HEK293T (cell line): Measurements from ENCODE around the gene PRKCH.

Experiments
- ARNT ChIP-seq: fragments of 450-650 bp; IDR thresholded peaks from 2 replicates; pipeline ENCODE4 v1.6.1; 2017; ENCODE audit warnings: mild to moderate bottlenecking
- BHLHE40 ChIP-seq: fragments of 450-650 bp; IDR thresholded peaks from 2 replicates; pipeline ENCODE4 v1.6.1; 2016; ENCODE audit warnings: mild to moderate bottlenecking, moderate library complexity, borderline replicate concordance
- CTBP1 ChIP-seq: fragments of 450-650 bp; IDR thresholded peaks from 2 replicates; pipeline ENCODE4 v1.6.1; 2016; ENCODE audit warnings: borderline replicate concordance
- FOXA1 ChIP-seq: fragments of 450-650 bp; IDR thresholded peaks from 2 replicates; pipeline ENCODE4 v1.6.1; 2016; ENCODE audit warnings: mild to moderate bottlenecking
- FOXK2 ChIP-seq: fragments of 450-650 bp; IDR thresholded peaks from 2 replicates; pipeline ENCODE4 v1.6.1; 2016; ENCODE audit warnings: mild to moderate bottlenecking
- FOXM1 ChIP-seq: fragments of 450-650 bp; IDR thresholded peaks from 2 replicates; pipeline ENCODE4 v1.6.1; 2017; ENCODE audit warnings: mild to moderate bottlenecking, borderline replicate concordance
- L3MBTL2 ChIP-seq: fragments of 450-650 bp; conservative IDR thresholded peaks from 2 replicates; pipeline ENCODE4 v1.6.1; 2016; ENCODE audit warnings: mild to moderate bottlenecking
- LEF1 ChIP-seq: fragments of 450-650 bp; IDR thresholded peaks from 2 replicates; pipeline ENCODE4 v1.6.1; 2017; ENCODE audit warnings: mild to moderate bottlenecking, borderline replicate concordance
- SP1 ChIP-seq: fragments of 450-650 bp; IDR thresholded peaks from 2 replicates; pipeline ENCODE4 v1.6.1; 2017
- TARDBP ChIP-seq: fragments of 450-650 bp; IDR thresholded peaks from 2 replicates; pipeline ENCODE4 v1.6.1; 2016
- ZNF384 ChIP-seq: fragments of 450-650 bp; IDR thresholded peaks from 2 replicates; pipeline ENCODE4 v1.6.1; 2016

GRCh38 chr14:61542848-61543790 is 221.7 kb downstream of the PRKCH start:
- TF ChIP-seq FOXK2 (no peak), TARDBP (no peak), SP1 (no peak), FOXA1 (no peak), ZNF384 (no peak), ARNT (no peak), BHLHE40 (no peak), LEF1 (no peak), L3MBTL2 (no peak), CTBP1 (no peak), FOXM1 (no peak)
